Jurkat, Clone E6-1 (cell line): ENCODE measurements around the gene DPF1. TPM values are rescaled to one million over a fixed set of nuclear protein-coding genes. Genes with fewer than 3 reads are reported as not detected.
A peak's percentile ranks its signal among the peaks of the same experiment; 100 is the strongest.
"Not testable (repeated sequence)": the region's sequence is repeated elsewhere in the genome, so short reads cannot be mapped to it uniquely, and the experiment has no call there.

Experiments used
- DNase-seq: peaks from one replicate; pipeline ENCODE4 v3.0.0-alpha.2; 2011; ENCODE audit warnings: low read depth, low spot score
- H3K4me3 ChIP-seq: 2 replicates; pipeline ENCODE4 v1.5.1; 2011; ENCODE audit warnings: mild to moderate bottlenecking, low read length, control low read depth, moderate library complexity
- polyA plus RNA-seq: library from polyadenylated mRNA; unstranded; fragments of >200 nt; gene quantifications from one replicate; pipeline ENCODE4 v1.2.1, GENCODE V29; 2012; ENCODE audit warnings: missing spikeins; ENCODE audit not compliant: insufficient read length, insufficient read depth

Gene DPF1
- polyA plus RNA-seq: 8.7 TPM

DNA sequence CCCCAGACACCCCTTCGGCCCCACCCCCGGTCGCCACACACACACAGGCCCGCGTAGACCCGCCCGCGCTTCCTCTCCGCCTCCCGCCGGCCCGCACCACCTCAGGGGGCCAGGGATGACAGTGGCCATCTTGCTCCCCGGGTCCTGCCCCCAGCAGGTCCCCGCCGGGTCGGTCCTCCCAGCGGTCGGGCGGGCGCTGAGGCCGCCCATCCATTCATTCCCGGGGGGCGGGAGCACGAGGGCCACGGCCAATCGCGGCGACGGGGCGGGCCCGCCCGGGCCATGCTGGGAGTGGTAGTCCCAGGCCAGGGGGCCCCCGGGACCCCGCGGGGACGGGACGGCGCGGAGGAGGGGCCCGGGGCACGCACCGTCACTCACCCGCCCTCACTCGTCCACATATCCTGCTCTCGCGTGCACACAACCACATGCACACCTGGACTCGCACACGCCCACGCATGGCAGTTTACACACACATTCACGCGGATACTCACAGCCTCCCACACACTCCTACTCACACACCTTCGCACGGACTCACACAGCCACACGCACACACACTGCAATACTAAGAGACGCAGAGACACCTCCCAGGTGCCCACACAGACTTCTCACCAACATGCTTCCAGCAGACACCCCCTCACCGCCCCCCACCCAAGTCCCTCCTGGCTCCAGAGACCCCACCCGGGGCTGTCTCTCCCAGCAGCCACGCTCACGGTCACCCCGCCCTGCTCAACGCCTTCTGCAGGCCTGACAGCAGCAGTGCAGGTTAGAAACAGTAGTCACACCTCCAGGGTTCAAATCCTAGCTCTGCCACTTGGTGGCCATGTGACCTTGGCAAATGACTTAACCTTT is at the start of gene DPF1:
Gene DPF1, minus strand, starts transcription at position 209 of the 849 bp plus-strand sequence. Its CDS starts 80 bp downstream, at position 129.
- DNase-seq: peak; percentile 73
- peak within 1 kb of the TSS; percentile 72 for H3K4me3 ChIP-seq

- no peak for DNase-seq
- H3K4me3 ChIP-seq: no peak overlapping the region
These were observed 49.5 kb upstream of the DPF1 start for GRCh38 chr19:38273499-38273898.

DNA sequence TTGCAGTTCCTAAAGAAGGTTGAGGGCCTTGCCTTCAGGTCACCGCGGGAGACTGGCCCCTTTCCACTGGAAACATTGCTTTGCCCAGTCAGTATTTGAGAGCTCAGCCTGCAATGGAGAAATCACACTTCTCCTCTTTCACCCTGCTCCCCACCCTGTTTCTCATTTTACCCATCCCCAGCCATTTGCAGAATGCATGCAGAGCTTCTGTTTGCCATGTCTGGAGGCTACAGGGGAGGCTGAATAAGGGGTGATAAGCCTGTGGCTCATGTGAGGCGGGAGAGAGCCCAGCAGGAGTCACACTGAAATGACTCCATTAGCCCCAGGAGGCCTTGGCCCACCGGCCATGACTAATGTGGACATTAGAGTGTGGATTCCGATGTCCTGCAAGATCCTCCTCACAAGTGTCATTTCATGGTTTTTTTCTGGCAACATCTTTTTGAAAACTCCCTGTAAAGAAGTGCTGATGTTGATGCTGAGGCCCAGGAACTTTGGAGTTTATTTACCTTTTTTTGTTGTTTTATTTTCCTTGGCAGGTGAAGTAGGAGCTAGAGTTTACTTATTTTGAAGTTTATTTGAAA is 46.7 kb upstream of the DPF1 start:
- no peak overlapping the region for H3K4me3 ChIP-seq
- no peak for DNase-seq

DNA sequence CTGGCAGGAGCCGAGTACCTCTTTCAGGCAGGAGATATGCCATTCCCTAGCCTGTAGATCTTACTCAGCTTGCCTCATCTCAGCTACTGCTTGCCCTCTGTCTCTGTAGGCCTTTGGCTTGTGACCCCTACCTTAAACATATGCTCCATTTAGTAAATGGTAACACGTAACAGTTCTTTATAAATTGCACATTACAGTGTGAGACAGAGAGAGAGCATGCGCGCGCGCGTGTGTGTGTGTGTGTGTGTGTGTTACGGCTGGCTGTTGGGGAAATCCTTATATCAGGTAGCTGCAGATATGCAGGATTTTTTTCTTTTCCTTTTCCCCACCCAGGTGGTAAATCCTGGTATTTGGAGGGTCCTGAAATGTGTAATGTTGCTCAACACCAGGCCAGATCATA is 44.5 kb upstream of the DPF1 start:
- DNase-seq: no peak
- H3K4me3 ChIP-seq: no peak overlapping the region

- H3K4me3 ChIP-seq: no peak overlapping the region
- DNase-seq: no peak
These were observed 43.9 kb upstream of the DPF1 start for GRCh38 chr19:38267761-38268483.

DNA sequence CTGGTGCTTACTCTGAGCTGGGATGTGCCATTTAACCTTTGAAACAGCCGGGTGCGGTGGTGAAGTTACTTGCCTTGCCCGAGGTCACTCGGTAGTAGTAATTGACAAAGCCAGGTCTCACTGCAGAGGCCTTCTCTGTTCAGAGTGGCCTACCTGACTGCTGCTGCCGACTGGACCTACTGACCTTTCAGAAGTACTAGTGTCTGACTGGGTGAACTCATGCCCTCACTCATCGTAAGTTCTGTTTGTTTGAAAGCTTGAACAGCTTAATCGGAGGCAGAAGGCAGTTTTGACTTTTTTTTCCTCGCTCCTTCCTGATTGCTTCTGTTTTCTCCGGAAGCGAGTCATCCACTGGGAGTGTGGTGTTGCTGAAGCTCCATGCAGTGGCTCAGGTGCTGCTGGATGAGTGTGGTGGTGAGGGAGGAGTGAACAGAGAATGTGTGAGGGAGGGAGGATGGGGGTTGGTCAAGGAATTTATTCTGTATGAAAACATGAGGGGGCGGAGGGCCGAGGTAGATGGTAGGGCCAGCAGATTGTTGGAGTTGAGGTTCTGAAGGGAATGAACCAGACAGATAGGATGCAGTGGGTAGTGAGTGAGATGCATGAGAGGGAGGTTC is 43.1 kb upstream of the DPF1 start:
- no peak for DNase-seq
- no peak overlapping the region for H3K4me3 ChIP-seq

- peak overlapping the region; percentile 64; the same call in 1 of the 2 replicates for H3K4me3 ChIP-seq
- no peak for DNase-seq
These were observed 42.0 kb upstream of the DPF1 start for GRCh38 chr19:38265921-38266429.

DNA sequence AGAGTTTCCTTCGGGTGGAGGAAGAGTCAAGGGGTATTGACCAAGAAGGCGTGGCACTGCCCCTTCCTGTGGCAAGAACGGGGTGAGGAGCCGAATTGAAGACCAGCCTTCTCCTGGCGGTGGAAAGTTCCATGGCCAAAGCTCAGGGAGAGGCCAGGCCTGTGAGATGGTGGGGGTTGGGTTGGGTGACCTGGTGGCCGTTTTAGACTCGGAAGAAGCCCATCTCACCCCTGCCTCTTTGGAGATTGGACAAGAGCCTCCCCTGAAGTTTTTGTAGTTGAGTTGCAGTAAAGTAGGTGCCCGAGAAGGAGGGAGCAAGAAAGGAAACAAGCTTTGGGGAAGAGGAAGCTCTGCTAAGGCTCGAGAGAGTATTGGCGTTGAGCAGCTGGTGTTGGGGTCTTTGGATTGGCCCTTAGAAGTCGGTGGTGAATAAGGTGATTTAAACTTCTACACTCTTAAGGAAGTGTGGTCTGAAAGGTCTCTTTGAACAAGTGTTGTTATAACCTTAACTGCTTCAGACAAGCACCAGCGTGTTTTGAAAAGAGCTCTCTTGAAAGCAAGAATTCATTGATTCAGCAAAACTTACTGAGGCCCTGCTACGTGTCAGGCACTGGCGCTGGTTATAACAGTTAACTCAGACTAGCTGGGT is 41.3 kb upstream of the DPF1 start:
- peak overlapping the region; percentile 64 for H3K4me3 ChIP-seq
- peak; percentile 81 for DNase-seq

DNA sequence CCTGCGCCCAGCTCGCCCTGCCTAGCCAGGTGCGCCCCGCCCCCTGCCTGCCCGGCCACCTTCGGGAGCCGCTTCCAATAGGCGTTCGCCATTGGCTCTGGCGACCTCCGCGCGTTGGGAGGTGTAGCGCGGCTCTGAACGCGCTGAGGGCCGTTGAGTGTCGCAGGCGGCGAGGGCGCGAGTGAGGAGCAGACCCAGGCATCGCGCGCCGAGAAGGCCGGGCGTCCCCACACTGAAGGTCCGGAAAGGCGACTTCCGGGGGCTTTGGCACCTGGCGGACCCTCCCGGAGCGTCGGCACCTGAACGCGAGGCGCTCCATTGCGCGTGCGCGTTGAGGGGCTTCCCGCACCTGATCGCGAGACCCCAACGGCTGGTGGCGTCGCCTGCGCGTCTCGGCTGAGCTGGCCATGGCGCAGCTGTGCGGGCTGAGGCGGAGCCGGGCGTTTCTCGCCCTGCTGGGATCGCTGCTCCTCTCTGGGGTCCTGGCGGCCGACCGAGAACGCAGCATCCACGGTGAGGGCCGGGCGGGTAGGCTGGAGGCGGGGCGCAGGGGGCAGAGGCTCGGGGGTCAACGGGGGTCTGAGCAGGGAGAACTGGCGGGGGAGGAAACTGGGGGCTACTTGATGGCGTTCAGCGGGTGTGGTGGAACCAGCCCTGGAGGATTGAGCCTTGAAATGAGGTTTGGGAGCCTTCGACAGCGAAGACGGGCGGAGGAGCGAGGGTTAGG is 40.6 kb upstream of the DPF1 start, which contains the start of gene SPINT2:
Gene SPINT2, plus strand, starts transcription at position 88 of the 727 bp plus-strand sequence. Its CDS starts 320 bp downstream, at position 408.
- peak within 1 kb of the TSS; percentile 64 for H3K4me3 ChIP-seq
- peak; percentile 25 for DNase-seq

DNA sequence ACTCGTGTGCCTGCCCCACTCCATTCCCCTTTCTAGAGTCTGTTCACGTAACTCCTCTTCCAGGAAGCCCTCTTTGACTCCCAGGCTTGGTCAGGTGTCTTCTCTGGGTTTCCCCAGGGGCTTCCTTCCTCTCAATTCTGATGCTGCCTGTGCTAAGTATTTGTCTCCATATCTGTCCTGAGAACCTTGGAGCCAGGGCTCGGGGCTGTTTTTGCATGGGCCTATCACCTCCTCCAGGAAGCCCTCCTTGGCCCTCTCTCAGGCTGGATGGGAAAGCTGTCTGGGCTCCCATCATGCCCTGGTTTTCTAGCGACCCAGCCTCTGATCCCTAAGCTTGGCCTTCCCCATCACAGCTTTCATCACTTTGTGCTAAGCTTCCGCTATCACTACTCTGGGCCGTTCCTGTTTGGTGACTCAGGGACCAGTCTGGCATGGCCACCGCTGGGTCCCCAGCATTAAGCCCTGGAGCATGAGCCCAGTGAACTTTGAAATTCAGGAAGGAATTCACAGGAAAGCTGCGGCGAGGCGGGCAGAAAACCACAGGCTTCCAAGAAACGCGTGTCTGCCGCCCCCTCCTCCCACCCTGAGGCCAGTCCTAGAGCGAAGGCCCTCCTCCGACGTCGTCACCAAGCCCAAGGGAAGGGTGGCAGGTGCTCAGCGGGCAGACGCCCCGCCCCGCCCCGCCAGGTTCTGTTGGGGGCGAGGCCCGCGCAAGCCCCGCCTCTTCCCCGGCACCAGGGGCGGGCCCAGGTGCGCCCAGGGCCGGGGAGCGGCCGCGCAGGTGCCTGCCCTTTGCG is 39.9 kb upstream of the DPF1 start:
- DNase-seq: peak; percentile 23
- peak overlapping the region; percentile 64 for H3K4me3 ChIP-seq

DNA sequence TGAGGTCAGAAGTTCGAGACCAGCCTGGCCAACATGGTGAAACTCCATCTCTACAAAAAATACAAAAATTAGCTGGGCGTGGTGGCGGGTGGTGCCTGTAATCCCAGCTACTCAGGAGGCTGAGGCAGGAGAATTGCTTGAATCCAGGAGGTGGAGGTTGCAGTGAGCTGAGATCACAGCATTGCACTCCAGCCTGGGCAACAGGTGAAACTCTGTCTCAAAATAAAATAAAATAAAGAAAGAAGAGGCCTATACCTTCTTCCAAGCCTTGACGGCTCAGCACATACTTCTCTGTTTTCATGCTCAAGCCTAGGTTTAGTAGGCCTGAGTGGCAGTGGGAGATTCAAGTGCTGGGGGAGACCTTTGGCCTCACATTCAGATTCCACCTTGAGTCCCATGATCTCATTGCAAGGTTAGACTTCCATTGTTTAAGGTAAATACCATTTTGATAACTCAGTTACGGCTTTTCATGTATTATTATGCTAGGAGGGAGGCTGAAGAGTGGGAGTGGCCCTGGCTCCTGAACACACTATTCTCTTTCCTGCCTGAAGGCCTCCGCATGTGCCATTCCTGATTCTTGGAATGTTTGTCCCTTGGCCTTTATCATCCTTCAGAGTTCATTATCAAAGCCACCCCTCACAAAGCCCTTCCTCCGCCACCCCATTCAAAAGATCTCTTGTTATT is 38.7 kb upstream of the DPF1 start:
- no peak for DNase-seq
- H3K4me3 ChIP-seq: no peak overlapping the region

GRCh38 chr19:38261942-38262341 is 37.9 kb upstream of the DPF1 start:
- DNase-seq, H3K4me3 ChIP-seq: not testable (repeated sequence)

- H3K4me3 ChIP-seq: no peak overlapping the region
- DNase-seq: no peak
These were observed 31.5 kb upstream of the DPF1 start for GRCh38 chr19:38255383-38256014.

- no peak overlapping the region for H3K4me3 ChIP-seq
These were observed 29.8 kb upstream of the DPF1 start for GRCh38 chr19:38253788-38254187.

DNA sequence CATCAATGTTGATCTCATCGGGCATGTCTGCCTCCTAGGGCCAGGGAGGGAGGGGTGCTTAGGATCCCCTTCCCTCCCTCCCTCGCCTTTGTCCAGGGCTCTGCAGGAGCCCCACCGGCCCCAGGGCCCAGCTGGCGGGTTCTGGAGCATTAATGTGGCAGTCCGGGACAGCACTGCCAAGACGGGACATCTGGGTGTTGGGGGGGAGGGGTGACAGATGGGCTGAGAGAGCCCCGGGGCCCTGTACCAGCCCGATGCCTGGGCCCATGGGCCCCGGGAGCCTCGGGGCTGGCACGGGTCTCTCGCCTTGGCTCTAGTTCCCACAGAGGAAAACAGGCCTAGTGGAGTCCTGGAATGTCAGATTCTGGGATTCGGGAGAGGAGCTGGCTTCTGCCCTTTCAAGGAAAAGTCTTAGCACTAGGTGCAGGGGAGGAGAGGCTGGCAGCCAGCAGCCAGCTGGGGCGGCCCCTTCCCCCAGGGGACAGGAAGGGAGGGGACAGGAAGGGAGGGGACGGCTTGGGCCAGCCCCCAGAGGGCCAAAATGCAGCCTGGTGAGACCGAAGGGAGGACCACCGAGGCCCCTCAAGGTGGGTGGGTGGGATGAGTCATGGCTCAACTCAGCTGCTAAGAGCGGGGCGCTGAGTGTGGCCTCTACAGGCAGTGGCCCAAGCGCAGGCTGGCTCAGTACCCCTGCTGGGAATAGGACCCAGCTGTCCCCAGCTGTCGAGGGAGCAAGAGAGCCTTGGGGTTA is 29.1 kb upstream of the DPF1 start:
- no peak overlapping the region for H3K4me3 ChIP-seq
- no peak for DNase-seq

More at GRCh38 chr19:38253788-38254187, 29.8 kb upstream of the DPF1 start:
- no peak for DNase-seq

GRCh38 chr19:38252385-38252784 is 28.4 kb upstream of the DPF1 start:
- DNase-seq: no peak
- H3K4me3 ChIP-seq: no peak overlapping the region
